ENCODE data around the gene GRID1. TPM values are rescaled to one million over a fixed set of nuclear protein-coding genes. Genes with fewer than 3 reads are reported as not detected.

The GRID1 gene
- total and polyA plus RNA-seq, 8 donors = 0.31 to 8.5 (median 1.0) TPM; not detected in 1

- no peak for DNase-seq
- H3K9me3 ChIP-seq = peaks cover 0 to 11% (median 5%) of the 10 kb centered on the region in 4 donors
These were observed 11.6 kb downstream of the GRID1 start for GRCh38 chr10:86354761-86355540.

GRCh38 chr10:86353506-86354485, 12.8 kb downstream of the GRID1 start:
- WGBS, 5 donors = 87 to 94% (median 91%) methylated on average over 17 to 18 of the region's 18 CpGs
- Histone ChIP-seq H3K9me3 (peaks cover 0 to 11% (median 5%) of the 10 kb centered on the region in 4 donors), H3K27ac (no peak overlapping the region), H3K4me3 (no peak overlapping the region), H3K27me3 (no peaks in the 10 kb centered on the region), H3K36me3 (no peaks in the 10 kb centered on the region), H3K4me1 (peaks cover 0 to 4% (median 0%) of the 10 kb centered on the region in 4 donors)
- DNase-seq = no peak
- intact Hi-C loops (cut with DNase I; ENCODE audit: low total_unique reads) = no loop called here
- TF ChIP-seq POLR2A (IDR thresholded peaks at IDR 0.05) (no peak), EP300 (IDR thresholded peaks at IDR 0.05) (no peak), CTCF (IDR thresholded peaks at IDR 0.05) (no peak), POLR2AphosphoS5 (IDR thresholded peaks at IDR 0.05) (no peak)

More at GRCh38 chr10:86354761-86355540, 11.6 kb downstream of the GRID1 start:
- Histone ChIP-seq H3K36me3 (no peaks in the 10 kb centered on the region), H3K4me3 (no peak overlapping the region), H3K27ac (no peak overlapping the region), H3K27me3 (no peaks in the 10 kb centered on the region), H3K4me1 (peaks cover 0 to 4% (median 0%) of the 10 kb centered on the region in 4 donors)
- intact Hi-C loops (cut with DNase I; ENCODE audit: low total_unique reads) = no loop called here
- TF ChIP-seq EP300 (IDR thresholded peaks at IDR 0.05) (no peak), POLR2A (IDR thresholded peaks at IDR 0.05) (no peak), CTCF (IDR thresholded peaks at IDR 0.05) (no peak), POLR2AphosphoS5 (IDR thresholded peaks at IDR 0.05) (no peak)
- WGBS, 5 donors = 73 to 89% (median 79%) methylated on average over 8 to 9 of the region's 9 CpGs

GRCh38 chr10:86350897-86351296, 15.7 kb downstream of the GRID1 start:
- H3K4me3 ChIP-seq = no peak overlapping the region
- WGBS, 5 donors = 68 to 83% (median 80%) methylated on average over 6 of the region's 6 CpGs
- no peak overlapping the region for H3K27ac ChIP-seq
- TF ChIP-seq POLR2AphosphoS5 (IDR thresholded peaks at IDR 0.05) (no peak), EP300 (IDR thresholded peaks at IDR 0.05) (no peak), POLR2A (IDR thresholded peaks at IDR 0.05) (no peak), CTCF (IDR thresholded peaks at IDR 0.05) (no peak)
- peaks cover 4 to 14% (median 7%) of the 10 kb centered on the region in 4 donors for H3K4me1 ChIP-seq
- intact Hi-C loops (cut with DNase I; ENCODE audit: low total_unique reads) = no loop called here
- peaks cover 0 to 7% (median 0%) of the 10 kb centered on the region in 3 donors for H3K27me3 ChIP-seq
- H3K9me3 ChIP-seq = peaks cover 0 to 11% (median 5%) of the 10 kb centered on the region in 4 donors
- no peaks in the 10 kb centered on the region for H3K36me3 ChIP-seq
- DNase-seq = no peak
